ENCODE results near the gene EN2. TPM values are rescaled to one million over a fixed set of nuclear protein-coding genes. Genes with fewer than 3 reads are reported as not detected.

Gene EN2
- total RNA-seq, 4 donors from 2014 or later = not detected

- peaks cover 13 to 30% (median 25%) of the 10 kb centered on the region in 4 donors for H3K4me1 ChIP-seq
- peaks cover 100% of the 10 kb centered on the region for H3K27me3 ChIP-seq
- no peak overlapping the region for H3K27ac ChIP-seq
- in situ Hi-C loops (cut with MboI; ENCODE audit: low pct_ligation_motif_present in 1 of 4, low pct_unique_long_range_greater_than_20kb in 1 of 4, low sequenced_read_pairs in 3 of 4) = no loop called here
- no peak for DNase-seq
- no peaks in the 10 kb centered on the region for H3K9me3 ChIP-seq
- WGBS, 2 donors (ENCODE audit: low coverage in 1 of 2) = 28% methylated on average over 15 of the region's 15 CpGs; no CpG with 5 or more reads in 1 of the 2 donors
- TF ChIP-seq POLR2A (IDR thresholded peaks at IDR 0.05) = no peak
- TF ChIP-seq EP300 (IDR thresholded peaks at IDR 0.05; ENCODE audit: low read depth) = no peak
- TF ChIP-seq CTCF (IDR thresholded peaks at IDR 0.05) = no peak
- TF ChIP-seq POLR2AphosphoS5 (IDR thresholded peaks at IDR 0.05) = no peak
- intact Hi-C loops (cut with DNase I; ENCODE audit: low total_unique reads) = no loop called here
- no peak overlapping the region for H3K4me3 ChIP-seq
- H3K36me3 ChIP-seq = no peaks in the 10 kb centered on the region
Observed at GRCh38 chr7:155463114-155463811, 5.3 kb downstream of the EN2 start.

- TF ChIP-seq CTCF (IDR thresholded peaks at IDR 0.05) (no peak), POLR2AphosphoS5 (IDR thresholded peaks at IDR 0.05) (no peak), POLR2A (IDR thresholded peaks at IDR 0.05) (no peak), EP300 (IDR thresholded peaks at IDR 0.05; ENCODE audit: low read depth) (no peak)
- Histone ChIP-seq H3K27ac (no peak overlapping the region), H3K27me3 (peaks cover 100% of the 10 kb centered on the region), H3K4me3 (no peak overlapping the region), H3K4me1 (peaks cover 11 to 24% (median 19%) of the 10 kb centered on the region in 4 donors), H3K9me3 (no peaks in the 10 kb centered on the region), H3K36me3 (no peaks in the 10 kb centered on the region)
- WGBS, 2 donors (ENCODE audit: low coverage in 1 of 2) = 11 to 30% methylated on average over 5 to 6 of the region's 6 CpGs
- in situ Hi-C loops (cut with MboI; ENCODE audit: low pct_ligation_motif_present in 1 of 4, low pct_unique_long_range_greater_than_20kb in 1 of 4, low sequenced_read_pairs in 3 of 4) (no loop called here), intact Hi-C loops (cut with DNase I; ENCODE audit: low total_unique reads) (no loop called here)
- no peak for DNase-seq
Observed at GRCh38 chr7:155464183-155464582, 6.3 kb downstream of the EN2 start.

- WGBS, 2 donors (ENCODE audit: low coverage in 1 of 2) = 16 to 28% methylated on average over 7 to 33 of the region's 33 CpGs
- H3K9me3 ChIP-seq = no peaks in the 10 kb centered on the region
- peaks cover 11 to 20% (median 15%) of the 10 kb centered on the region in 4 donors for H3K4me1 ChIP-seq
- no peak overlapping the region for H3K27ac ChIP-seq
- TF ChIP-seq CTCF (IDR thresholded peaks at IDR 0.05) (no peak), POLR2A (IDR thresholded peaks at IDR 0.05) (no peak), EP300 (IDR thresholded peaks at IDR 0.05; ENCODE audit: low read depth) (no peak), POLR2AphosphoS5 (IDR thresholded peaks at IDR 0.05) (no peak)
- H3K36me3 ChIP-seq = no peaks in the 10 kb centered on the region
- DNase-seq = no peak
- no peak overlapping the region for H3K4me3 ChIP-seq
- H3K27me3 ChIP-seq = peaks cover 100% of the 10 kb centered on the region
- in situ Hi-C loops (cut with MboI; ENCODE audit: low pct_ligation_motif_present in 1 of 4, low pct_unique_long_range_greater_than_20kb in 1 of 4, low sequenced_read_pairs in 3 of 4) = no loop called here
- intact Hi-C loops (cut with DNase I; ENCODE audit: low total_unique reads) = no loop called here
Observed at GRCh38 chr7:155464948-155465739, 7.2 kb downstream of the EN2 start.

GRCh38 chr7:155465761-155466141 is 7.8 kb downstream of the EN2 start:
- no peak for DNase-seq
- Histone ChIP-seq H3K4me3 (no peak overlapping the region), H3K4me1 (peaks cover 11 to 20% (median 15%) of the 10 kb centered on the region in 4 donors), H3K27me3 (peaks cover 100% of the 10 kb centered on the region), H3K36me3 (no peaks in the 10 kb centered on the region), H3K27ac (no peak overlapping the region), H3K9me3 (no peaks in the 10 kb centered on the region)
- 19 to 20% methylated on average over 7 to 9 of the region's 9 CpGs for WGBS, 2 donors (ENCODE audit: low coverage in 1 of 2)
- in situ Hi-C loops (cut with MboI; ENCODE audit: low pct_ligation_motif_present in 1 of 4, low pct_unique_long_range_greater_than_20kb in 1 of 4, low sequenced_read_pairs in 3 of 4) (no loop called here), intact Hi-C loops (cut with DNase I; ENCODE audit: low total_unique reads) (no loop called here)
- TF ChIP-seq POLR2A (IDR thresholded peaks at IDR 0.05) = no peak
- TF ChIP-seq CTCF (IDR thresholded peaks at IDR 0.05) = no peak
- TF ChIP-seq POLR2AphosphoS5 (IDR thresholded peaks at IDR 0.05) = no peak
- TF ChIP-seq EP300 (IDR thresholded peaks at IDR 0.05; ENCODE audit: low read depth) = no peak

All from transverse colon (tissue), 4 donors.